DMS53 treated with DMSO at 0.1 percent for 48 hours (cell line): Measurements from ENCODE around the gene FAH.
"Not testable (repeated sequence)": the region's sequence is repeated elsewhere in the genome, so short reads cannot be mapped to it uniquely, and the experiment has no call there.

Experiments
- DNase-seq: peaks from one replicate; lab custom pipeline; 2025; ENCODE audit not compliant: unreplicated experiment; lab: John Stamatoyannopoulos, UW

Gene FAH

DNA sequence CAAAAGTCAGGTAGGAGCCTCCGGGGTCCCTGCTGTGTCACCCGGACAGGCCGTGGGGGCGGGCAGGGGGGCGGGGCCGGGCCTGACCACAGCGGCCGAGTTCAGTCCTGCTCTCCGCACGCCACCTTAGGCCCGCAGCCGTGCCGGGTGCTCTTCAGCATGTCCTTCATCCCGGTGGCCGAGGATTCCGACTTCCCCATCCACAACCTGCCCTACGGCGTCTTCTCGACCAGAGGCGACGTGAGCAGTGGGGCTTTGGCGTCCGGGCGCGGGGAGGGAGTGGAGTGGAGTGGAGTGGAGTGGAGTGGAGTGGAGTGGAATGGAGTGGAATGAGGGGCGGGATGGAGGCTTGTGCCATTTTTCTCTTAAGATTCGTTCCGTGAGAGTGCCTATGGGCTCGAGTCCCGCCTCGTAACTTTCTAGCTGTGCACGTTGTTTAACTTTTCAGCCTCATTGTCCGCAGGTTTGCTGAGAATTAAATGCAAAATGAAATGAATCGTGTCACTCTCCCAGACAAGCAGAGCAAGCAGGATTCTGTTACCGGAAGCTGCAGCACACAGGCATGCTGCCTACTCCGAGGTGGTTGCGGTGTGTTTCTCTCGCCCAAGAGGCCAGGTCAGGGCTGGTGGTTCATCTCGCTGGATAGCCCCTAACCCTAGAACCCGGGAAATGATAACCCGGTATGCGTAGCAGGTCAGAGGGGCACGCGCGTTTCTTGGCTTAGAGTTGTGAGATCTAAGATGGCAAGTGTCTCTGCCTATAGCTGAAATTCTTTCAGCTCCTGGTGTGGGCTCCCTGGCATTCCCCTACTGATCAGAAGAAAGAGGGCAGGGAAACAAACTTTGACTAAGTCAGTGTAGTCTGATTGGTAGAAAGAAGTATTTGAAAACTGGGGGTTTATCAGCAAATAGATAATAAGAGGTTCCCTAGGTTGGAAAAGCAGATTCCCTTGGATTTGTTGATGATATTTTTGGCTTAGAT lies at the start of gene FAH:
Gene FAH (plus strand): TSS at position 104 of the 981 bp plus-strand sequence. CDS start 56 bp downstream, at position 160.
- peak; percentile 42 for DNase-seq

DNA sequence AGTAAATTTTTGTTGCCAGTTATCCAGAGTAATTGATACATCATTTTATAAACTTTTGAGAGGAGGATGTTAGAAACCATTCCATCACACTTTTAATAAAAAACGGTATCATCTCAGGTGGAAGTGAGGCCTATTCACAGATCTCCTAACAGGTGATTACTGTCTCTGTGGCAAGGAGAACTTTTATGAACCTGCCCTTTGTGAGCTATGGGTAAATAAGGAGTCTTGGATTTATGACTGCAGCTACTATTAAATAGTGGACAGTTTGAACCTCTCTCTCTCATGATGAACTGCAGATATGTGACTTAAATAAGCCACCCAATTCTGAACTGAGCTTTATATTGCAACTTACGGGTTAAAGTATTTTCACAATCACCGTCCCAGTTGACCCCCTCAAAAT lies 47.6 kb upstream of the FAH start:
- no peak for DNase-seq

DNA sequence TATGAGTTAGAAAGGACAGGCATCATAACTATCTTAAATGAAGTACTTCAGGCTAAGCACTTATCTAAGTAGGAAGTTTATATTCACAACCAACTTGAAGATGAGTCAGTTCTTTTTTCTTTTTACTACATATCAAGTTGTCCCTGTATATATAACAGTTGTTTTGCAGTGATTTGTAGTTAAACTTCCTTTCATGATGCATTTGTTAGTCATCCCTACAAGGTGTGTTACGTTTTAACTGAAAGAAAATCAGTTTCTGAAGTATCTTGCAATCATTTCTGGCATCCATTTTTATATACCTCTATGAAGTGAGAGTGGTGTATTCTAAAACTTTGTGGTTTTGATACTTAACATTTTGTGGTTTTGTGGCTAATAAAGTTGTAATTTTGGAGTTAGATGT lies 47.2 kb upstream of the FAH start:
- DNase-seq: no peak

DNA sequence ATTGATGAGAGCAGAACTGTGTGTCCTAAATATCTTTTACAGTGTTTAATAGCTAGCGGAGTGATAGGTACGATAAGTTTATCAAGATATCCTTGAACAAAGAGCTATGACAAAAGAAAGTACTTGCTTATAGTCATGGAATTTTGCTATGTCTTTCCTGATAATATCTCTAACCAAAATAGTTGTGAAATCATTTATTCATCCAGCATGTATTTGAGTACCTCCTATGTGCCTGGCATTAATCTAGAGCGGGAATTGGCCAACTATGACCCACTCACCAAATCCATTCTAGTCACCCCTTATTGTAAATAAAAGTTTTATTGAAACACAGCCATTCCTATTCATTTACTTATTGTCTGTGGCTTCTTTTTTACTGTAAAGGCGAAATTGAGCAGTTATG lies 46.7 kb upstream of the FAH start:
- no peak for DNase-seq

DNA sequence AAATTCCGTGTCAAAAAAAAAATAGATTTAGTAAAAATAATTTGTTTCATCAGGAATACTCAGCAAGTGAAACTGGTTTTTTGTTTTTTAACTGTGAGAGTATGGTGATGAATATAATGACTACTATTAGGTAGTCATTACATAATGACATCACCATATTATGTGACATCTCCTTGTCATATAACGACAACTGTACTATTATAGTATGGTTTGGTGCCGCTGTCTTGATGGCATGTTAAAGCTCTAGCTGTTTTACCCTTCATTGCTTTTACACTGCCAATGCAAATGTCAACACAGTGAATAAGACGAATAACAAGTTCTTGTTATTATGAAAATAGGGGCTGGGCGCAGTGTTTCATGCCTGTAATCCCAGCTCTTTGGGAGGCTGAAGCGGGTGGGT lies 45.6 kb upstream of the FAH start:
- DNase-seq: no peak

DNA sequence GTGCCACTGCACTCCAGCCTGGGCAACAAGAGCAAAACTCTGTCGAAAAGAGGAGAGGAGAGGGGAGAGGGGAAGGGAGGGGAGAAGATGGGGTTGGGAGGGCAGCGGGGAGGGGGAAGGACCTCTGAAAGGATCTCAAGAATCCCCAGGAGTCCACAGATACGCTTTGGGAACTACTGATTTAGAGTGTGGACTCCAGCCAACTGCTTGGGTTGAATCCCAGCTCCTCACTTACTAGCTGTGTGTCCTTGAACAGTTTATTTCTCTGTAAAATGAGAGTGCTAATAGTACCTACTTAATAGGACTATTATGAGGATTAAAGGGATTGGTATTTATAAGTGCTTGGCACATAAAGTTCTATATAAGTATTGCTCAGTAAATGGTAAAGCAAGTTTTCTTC lies 45.0 kb upstream of the FAH start:
- no peak for DNase-seq

DNA sequence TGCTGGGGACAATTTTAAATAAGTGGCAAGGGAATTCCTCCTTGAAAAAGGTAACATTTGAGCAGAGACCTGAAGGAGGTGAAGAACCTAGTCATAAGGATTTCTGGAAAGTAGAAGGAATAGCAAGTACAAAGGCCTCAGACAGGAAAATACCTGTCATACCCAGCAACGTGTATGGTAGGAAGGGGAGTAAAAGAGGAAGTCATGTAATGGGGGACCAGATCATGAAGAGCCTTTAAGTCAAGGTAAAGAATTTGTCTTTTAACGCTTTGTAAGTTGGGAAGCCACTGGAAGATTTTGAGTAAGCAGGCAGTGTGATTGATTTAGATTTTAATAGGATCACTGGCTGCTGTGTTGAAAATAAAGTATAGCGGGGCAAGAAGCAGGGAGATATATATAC lies 43.4 kb upstream of the FAH start:
- no peak for DNase-seq

DNA sequence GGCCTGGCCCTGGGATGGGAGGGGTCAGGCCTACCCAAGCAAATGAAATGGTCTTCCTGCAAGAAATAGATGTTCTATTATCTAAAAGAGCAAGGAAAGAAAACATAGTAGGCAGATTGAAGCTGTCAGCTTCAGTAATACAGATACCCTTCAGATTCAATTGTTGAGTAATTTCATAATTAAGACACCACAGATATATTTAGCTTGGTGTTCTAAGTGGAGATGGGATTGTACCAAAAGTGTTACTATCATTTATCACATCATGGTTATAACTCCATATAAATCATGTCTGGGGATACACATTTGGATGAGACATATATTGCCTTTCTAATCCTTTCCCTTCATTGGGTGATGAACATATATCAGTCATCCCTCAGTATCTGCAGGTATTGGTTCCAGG lies 41.9 kb upstream of the FAH start:
- DNase-seq: no peak

DNA sequence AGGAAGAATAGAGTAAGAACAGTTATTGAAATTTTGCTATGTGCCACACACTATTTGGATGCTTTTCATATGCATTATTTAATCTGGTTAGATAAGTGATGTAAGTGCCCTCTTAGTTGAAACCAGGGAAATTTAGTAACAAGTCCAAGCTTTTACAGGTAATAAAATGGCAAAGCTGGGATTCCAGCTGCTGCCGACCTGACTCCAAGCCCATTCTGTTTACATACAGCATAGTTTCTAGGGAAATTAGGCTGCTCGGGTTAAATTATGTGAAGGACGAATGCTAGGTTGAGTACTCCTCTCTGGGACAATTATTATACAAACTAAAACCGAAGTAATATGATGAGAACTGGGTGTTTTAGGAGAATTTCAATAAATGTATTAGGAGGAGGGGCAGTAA lies 38.7 kb upstream of the FAH start:
- no peak for DNase-seq

DNA sequence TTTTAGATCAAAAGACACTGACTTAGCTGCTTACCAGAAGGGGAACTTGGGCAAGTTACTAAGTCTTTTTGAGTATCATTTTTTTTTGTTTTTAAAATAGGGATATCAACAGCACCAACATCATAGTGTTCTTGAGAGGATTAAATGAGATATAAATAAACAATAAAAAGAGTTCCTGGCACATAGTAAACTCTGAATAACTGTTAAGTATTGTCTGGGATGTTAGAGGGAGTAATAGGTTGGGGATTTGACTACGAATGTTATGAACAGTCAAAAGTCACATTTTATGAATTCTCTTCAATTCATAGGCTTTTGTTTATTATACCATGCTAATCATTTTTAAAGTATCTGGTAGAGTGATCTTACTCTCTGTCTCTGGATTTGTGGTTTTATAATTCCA lies 37.8 kb upstream of the FAH start:
- DNase-seq: no peak

DNA sequence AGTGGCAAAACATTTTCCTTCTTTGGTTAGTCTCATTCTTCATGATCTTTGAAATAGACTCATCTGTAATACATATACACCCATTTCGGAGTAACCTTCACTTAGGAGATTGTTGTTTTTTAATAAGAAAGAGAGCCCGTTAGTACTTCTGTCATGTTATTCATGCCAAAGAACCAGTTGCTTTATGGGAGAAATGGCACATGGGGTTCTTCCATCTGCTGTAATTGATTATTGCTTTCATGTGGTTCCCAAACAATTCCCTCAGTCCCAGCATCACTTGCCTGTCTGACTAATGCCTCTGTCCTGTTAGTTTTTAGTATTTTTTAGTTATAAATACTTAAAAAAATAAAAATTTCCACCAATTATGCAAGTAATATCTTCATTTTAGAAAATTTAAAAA lies 33.8 kb upstream of the FAH start:
- no peak for DNase-seq

DNA sequence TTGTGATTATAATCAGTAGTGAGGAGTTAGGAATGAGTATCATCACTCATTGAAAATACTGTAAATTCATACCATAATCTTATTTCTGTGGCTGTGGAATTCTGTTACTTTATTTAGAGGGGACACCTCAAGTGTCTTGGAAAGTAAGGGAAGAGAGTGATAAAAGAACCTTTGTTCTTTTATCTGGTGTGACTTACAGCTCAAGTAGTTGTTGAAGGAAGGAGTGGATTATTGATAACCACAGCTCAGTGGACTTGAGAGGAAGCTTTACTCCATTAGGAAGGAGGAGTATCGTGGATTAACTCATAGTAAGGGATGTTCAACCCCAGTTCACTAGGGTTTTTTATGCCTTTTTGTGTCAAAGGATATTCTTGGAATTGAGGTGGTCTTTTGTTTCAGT lies 32.2 kb upstream of the FAH start:
- DNase-seq: no peak

DNA sequence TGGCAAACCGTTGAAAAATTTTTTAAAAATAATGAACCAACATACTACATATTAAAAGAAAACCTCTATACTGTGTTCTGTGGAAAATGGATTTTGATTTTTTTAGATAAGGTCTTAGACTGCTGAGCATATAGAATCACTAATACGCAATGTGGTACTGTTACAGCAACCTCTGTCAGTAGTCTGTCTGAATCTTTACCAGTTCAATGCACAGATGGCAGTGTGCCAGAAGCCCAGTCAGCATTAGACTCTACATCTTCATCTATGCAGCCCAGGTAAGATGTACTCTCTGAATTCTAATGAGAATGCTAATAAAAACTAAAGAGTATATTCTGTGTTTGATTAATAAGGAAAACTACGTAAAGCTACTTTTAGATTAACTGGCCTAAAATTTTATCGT lies 31.3 kb upstream of the FAH start:
- no peak for DNase-seq

DNA sequence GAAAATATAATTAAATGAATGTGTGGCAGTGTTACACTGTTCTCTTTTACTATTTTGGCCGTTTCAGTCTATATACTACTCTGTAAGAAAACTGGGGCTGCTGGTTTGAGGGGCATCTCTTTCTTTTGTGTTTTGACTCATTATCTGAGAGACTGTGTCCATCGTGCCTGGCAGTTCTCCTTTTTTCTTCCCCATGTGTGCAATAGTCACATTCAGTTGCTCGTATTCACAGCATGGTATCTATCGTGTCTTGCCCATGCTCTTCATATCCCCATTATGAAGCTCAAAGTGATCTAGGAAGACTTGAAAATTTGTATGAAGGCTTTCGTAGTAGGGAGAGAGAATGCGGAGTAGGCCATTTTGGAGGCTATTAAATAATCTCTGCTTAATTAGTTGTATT lies 29.8 kb upstream of the FAH start:
- no peak for DNase-seq

DNA sequence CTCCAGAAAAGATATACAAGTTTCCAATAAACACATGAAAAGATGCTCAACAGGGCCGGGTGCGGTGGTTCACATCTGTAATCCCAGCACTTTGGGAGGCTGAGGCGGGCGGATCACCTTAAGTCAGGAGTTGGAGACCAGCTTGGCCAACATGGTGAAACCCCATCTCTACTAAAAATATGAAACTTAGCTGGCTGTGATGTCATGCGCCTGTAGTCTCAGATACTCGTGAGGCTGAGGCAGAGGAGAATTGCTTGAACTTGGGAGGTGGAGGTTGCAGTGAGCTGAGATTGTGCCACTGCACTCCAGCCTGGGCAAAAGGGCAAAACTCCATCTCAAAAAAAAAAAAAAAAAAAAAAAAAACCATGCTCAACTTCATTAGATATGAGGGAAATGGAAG lies 25.5 kb upstream of the FAH start:
- not testable (repeated sequence) for DNase-seq

DNA sequence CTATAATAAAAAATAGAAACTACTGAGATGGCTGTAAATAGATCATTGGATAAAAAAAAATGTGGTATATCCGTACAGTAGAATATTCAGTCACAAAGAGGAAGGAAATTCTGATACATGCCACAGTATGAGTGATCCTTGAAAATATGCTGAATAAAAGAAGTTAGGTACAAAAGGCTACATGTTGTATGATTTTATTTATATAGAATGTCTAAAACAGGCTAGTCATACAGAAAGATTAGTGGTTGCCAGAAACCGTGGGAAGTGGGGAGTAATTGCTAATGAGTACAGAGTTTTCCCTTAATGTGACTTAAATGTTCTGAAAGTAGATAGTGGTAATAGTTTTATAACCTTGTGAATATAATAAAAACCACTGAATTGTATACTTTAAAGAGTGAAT lies 24.9 kb upstream of the FAH start:
- no peak for DNase-seq

DNA sequence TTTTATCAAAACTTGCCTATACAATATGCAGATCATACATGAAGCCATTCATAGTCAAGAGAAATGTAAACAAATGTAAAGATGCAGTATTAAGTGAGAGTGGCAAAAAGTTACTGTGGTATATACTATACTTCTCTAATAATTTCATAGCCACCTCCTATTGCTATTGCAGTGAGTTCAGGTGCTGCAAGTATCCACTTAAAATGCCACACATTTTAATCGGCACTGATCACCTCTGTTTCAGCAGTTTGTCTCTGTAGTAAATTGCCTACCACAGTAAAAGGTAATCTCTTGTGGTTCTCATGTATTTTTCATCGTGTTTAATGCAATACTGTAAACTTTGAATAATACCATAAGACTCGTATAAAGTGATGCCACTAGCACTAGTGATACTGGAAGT lies 20.4 kb upstream of the FAH start:
- no peak for DNase-seq

DNA sequence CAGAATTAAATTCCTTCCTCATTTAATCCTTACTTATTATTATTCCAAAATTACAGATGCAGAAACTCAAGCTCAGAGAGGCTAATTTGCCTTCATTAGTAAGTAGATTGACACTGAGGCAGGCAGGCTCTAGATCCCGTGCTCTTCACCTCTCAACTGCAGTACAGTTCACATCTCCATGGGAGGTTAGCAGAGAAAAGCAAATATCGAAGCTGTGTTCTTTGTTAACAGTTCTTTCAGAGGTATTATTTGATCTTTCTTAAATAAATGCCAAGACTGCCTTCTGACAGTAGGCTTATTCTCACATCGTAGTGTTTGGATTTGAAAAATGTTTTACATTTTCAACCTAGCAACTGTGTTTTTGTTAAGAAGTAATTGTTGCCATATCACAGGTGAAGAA lies 15.9 kb upstream of the FAH start:
- no peak for DNase-seq

DNA sequence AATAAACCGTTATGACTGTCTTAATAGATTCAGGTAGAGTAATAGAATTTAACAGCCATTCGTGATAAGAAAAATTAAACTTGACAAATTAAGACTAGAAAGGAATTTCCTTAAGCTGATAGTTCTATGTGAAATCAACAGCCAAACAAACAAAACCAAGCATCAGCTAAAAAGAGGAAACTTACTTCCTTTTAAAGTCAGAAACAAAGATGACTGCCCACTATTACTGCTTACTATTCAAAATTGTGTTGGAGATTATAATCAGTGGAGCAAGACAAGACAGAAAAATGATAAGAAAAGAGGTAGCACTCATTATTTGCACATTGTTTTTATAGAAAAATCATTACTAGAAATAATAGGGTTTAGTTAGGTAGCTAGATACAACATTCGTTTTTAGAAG lies 13.8 kb upstream of the FAH start:
- no peak for DNase-seq

DNA sequence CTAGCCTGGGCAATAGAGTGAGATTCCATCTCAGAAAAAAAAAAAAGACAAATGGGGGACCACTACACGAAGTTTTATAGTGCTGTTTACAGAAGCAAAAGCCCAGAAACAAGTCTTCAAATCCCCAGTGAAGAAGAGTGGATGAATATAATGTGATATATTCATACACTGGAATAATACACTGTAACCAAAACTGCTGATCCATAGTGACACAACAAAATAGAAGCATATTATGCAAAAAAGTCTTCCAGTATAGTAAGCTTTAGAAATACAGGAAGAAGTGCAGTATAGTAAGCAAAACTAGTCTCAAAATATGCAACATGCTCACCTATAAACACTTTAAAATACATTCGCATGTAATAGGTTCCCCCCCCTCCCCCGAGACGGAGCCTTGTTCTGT lies 11.9 kb upstream of the FAH start:
- no peak for DNase-seq

DNA sequence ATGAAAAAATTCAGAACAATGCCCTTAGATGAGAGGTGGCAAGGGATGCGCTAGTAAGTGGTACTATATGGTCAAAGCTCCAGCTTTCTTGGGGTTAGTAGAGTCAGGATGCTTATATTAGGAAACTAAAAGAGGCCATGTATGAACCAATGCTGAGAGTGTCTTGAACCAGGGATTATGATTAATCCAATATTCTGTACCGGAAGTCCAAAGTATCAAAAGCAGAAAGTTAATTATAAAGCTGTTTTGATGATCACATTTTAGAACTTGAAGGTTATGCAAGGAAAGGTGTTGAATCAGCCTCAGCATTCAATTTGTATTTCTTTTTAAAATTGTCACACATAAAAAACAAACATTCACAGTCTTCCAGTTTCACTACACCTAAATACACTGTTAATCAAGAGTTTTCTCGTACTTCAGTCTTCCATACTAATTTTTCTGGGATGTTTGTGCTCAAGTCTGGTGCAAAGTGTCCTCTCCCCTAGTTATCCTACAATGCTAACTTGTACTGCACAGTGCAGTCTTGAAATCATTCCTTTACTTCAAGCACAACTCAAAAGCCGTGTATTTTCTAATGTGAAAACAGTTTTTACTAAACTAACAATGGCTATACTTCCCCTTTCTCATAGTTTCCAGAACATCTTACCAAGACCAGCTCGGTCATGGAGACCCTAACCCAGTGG lies 10.7 kb upstream of the FAH start:
- DNase-seq: no peak

DNA sequence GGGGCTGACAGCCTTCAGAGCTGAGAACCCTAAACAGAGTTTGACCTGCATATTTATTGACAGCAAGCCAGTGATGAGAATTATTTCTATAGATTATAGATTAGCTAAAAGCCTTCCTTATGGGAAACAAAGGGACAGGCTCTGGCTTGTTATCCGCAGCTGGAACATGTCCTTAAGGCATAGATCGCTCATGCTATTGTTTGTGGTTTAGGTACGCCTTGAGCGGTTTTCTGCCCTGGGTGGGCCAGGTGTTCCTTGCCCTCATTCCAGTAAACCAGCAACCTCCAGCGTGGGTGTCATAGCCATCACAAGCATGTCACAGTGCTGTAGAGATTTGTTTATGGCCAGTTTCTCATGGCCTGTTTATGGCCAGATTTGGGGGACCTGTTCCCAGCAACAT lies 10.2 kb upstream of the FAH start:
- no peak for DNase-seq

DNA sequence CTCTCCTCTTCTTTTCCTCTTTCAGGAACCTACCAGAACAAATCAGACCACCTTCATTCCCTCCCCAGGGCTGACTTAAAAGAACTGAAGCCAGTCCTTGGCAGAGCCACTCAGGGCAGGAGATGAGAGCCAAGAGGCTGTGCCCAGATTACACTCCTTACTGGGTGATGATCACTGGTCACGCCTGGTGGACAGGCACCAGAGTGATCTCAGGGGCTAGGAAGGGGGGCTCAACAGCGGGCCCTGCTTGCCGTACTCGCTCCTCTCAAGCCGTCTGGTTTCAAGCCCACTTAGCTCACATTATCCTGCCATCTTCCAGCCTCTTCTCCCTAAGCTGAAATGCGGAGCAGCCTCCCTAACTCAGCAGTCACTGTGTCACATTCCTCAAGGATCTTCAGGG lies 1.7 kb upstream of the FAH start:
- no peak for DNase-seq
